ENCODE measurements around the gene NKTR. TPM values are rescaled to one million over a fixed set of nuclear protein-coding genes. Genes with fewer than 3 reads are reported as not detected.

The NKTR gene
- total and polyA plus RNA-seq, 2 experiments from 2014 or later, result 81.3 to 117 TPM

DNA sequence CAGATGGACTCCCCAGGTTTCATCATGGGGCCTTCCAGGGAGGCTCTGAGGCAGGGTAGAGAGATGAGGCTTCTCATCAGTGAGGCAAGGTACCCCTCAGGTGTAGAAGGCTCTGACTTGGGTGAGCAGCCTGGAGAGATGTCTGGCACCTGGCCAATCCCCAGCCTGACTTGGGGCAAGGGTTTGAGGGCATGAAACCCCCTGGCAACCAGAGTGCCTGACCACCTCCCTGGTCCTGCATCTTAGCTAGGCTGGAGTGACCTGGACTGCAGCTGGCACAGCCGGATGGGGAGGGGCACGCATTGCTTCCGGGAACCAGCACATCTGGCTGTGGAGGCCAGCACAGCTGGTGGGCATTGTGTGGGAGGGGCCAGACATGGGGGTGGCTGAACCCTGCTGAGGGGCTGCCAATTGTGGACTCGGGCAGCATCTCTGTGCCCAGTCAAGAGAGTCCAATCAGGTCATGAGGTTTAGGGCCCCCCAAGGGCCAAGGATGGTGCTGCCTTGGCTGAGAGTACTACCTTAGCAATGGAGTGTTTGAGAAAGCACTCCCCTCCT lies 54.9 kb downstream of the NKTR start:
- H3K9me3 Mint-ChIP-seq, result no peaks in the 10 kb centered on the region
- Histone ChIP-seq H3K4me3 (peak overlapping the region; percentile 69), H2AFZ (peak overlapping the region; percentile 76), H3K9me2 (ENCODE audit: insufficient read depth) (no peaks in the 10 kb centered on the region), H3K4me2 (peak overlapping the region; percentile 72), H3K27ac (ENCODE audit: low read depth) (no peak overlapping the region), H3F3A (replicated peaks; ENCODE audit: low read depth) (no peaks in the 10 kb centered on the region), H3K79me2 (replicated peaks; ENCODE audit: insufficient read depth) (no peaks in the 10 kb centered on the region), H3K36me3 (ENCODE audit: insufficient read depth) (no peaks in the 10 kb centered on the region), H4K20me1 (replicated peaks; ENCODE audit: insufficient read depth) (no peaks in the 10 kb centered on the region), H3K4me1 (ENCODE audit: insufficient read depth) (peaks cover 22% of the 10 kb centered on the region), H3K27me3 (ENCODE audit: insufficient read depth) (no peaks in the 10 kb centered on the region)
- peak overlapping the region; percentile 63; the same call in 2 of the 3 replicates for H3K4me3 Mint-ChIP-seq
- TF ChIP-seq EZH2 (IDR thresholded peaks at IDR 0.05; ENCODE audit: low read depth, unreplicated experiment), result no peak
- no peak for TF ChIP-seq ETS1 (IDR thresholded peaks at IDR 0.05)
- no peak for TF ChIP-seq JUNB (IDR thresholded peaks at IDR 0.05; ENCODE audit: unreplicated experiment)
- no peak for TF ChIP-seq STAT1 (IDR thresholded peaks at IDR 0.05; ENCODE audit: unreplicated experiment)
- no peak for TF ChIP-seq ZNF462 (CRISPR knock-in tag; IDR thresholded peaks at IDR 0.05)
- TF ChIP-seq ZNF114 (CRISPR knock-in tag; IDR thresholded peaks at IDR 0.05), result no peak
- no peak for TF ChIP-seq NANOG (IDR thresholded peaks at IDR 0.05; ENCODE audit: borderline replicate concordance)
- no peak for TF ChIP-seq EZH2phosphoT487 (IDR thresholded peaks at IDR 0.05; ENCODE audit: unreplicated experiment)
- no peak for TF ChIP-seq CREB1 (CRISPR knock-in tag; IDR thresholded peaks at IDR 0.05; ENCODE audit: low read depth)
- no peak for TF ChIP-seq POLR2AphosphoS5 (IDR thresholded peaks at IDR 0.05; ENCODE audit: low read depth)
- TF ChIP-seq ZNF331 (CRISPR knock-in tag; IDR thresholded peaks at IDR 0.05; ENCODE audit: low read depth), result no peak
- TF ChIP-seq, protein P1, sequence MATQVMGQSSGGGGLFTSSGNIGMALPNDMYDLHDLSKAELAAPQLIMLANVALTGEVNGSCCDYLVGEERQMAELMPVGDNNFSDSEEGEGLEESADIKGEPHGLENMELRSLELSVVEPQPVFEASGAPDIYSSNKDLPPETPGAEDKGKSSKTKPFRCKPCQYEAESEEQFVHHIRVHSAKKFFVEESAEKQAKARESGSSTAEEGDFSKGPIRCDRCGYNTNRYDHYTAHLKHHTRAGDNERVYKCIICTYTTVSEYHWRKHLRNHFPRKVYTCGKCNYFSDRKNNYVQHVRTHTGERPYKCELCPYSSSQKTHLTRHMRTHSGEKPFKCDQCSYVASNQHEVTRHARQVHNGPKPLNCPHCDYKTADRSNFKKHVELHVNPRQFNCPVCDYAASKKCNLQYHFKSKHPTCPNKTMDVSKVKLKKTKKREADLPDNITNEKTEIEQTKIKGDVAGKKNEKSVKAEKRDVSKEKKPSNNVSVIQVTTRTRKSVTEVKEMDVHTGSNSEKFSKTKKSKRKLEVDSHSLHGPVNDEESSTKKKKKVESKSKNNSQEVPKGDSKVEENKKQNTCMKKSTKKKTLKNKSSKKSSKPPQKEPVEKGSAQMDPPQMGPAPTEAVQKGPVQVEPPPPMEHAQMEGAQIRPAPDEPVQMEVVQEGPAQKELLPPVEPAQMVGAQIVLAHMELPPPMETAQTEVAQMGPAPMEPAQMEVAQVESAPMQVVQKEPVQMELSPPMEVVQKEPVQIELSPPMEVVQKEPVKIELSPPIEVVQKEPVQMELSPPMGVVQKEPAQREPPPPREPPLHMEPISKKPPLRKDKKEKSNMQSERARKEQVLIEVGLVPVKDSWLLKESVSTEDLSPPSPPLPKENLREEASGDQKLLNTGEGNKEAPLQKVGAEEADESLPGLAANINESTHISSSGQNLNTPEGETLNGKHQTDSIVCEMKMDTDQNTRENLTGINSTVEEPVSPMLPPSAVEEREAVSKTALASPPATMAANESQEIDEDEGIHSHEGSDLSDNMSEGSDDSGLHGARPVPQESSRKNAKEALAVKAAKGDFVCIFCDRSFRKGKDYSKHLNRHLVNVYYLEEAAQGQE (IDR thresholded peaks at IDR 0.05; ENCODE audit: unreplicated experiment), result no peak
- peaks cover 43% of the 10 kb centered on the region for H3K4me1 Mint-ChIP-seq
- H3K27ac Mint-ChIP-seq, result no peak overlapping the region
- peak; percentile 1; the same call in 2 of the 3 replicates for ATAC-seq
- no peaks in the 10 kb centered on the region; the same call in 2 of the 3 replicates for H3K36me3 Mint-ChIP-seq (ENCODE audit: low read depth)
- peak; percentile 34 for DNase-seq (ENCODE audit: low spot score)
- peaks cover 13% of the 10 kb centered on the region for H3K27me3 Mint-ChIP-seq (ENCODE audit: insufficient read depth, low read depth, poor library complexity)

Measured in GM23338 (cell line).